Stimulated activated CD8-positive, alpha-beta memory T cell treated with anti-CD3 and anti-CD28 coated beads, Interleukin-12 subunit alpha, Interleukin-12 subunit beta, amount 100 ng/mL, for 24 hours (primary cell): ENCODE data around the gene REL.
"Not testable (repeated sequence)": the region's sequence is repeated elsewhere in the genome, so short reads cannot be mapped to it uniquely, and the experiment has no call there.

Source experiments
- DNase-seq: peaks from one replicate; pipeline ENCODE4 v3.0.0-alpha.2; 2020; ENCODE audit errors: extremely low read depth

REL gene

DNA sequence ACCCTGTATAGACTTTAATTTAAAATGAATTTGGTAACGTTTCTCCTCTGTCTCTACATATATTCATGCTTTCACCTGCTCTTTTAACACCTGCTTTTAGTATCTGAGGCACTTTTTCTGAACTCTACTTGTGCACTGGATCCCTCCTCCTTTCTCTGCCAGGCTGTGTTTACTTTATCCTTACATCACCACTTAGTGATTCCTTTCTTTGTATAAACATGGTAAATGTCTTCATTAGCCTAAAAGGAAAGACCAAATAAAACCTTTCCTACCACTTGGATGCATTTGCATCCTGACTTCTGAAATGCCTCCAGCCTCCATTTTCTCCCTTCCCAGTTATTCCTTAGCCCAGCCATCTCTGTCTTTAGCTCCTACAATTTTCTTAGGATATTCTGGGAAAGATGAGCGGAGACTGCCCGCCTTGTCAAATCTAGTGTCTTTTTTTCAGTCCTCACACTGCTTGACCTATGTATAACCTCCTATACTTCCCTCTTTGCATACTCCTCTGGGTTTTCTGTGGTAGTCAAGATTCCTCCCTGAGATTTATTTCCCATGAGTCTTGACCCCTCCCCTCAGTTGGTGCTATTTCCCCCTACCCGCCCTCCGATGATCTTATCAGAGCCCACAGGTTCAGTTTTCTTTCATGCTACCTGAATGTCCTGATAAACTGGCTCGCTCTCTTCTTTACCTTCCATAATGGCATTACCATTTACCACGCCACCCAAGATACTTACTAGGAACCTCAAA is 44.8 kb downstream of the REL start:
- DNase-seq: no peak

DNA sequence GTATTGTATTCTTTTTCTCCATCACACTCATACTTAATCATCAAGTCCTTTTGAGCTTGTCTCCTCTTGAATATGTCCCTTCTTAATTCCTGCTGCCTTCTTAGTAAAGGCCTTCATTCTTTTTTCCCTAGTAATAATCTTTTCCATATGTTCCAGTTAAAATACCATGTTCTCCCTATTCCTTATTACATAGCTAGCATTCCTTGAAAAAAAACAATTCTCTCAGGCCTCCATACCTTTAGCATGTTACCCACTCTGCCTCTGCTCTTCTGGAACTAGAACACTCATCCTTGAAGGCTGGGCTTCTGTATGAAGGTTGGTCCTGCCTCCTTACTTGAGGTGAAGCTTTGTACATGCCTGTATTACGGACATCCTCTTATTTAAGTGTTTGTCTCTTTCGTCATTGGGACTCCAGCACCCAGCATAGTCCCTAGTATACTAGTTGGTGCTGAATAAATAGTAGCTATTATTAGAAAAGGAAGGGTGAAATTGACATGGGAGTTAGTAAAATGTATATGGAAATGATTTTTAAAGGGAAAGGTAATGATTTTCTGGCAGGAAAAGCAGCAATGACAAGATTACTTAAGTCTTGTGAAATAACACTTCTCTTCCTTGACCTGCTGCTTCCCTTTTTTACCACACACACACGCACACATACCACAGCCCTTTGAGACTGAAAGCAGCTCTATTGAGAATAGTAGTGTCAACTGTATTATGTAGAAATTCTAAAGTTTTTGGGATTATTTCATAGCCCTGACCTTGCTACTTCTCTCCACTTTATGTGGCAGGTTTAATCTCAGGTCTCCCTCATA is 45.6 kb downstream of the REL start:
- DNase-seq: no peak

DNA sequence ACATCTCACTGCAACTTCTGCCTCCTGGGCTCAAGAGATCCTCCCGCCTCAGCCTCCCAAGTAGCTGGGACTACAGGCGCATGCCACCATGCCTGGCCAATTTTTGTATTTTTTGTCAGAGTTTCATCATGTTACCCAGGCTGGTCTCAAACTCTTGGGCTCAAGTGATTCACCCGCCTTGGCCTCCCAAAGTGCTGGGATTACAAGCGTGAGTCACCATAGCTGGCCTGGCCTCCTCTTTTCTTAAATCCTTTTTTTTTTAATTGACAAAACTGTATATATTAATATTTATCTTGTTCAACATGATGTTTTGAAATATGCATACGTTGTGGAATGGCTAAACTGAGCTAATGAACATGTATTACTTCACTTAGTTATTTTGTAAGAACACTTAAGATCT is 50.7 kb downstream of the REL start:
- DNase-seq: not testable (repeated sequence)

DNA sequence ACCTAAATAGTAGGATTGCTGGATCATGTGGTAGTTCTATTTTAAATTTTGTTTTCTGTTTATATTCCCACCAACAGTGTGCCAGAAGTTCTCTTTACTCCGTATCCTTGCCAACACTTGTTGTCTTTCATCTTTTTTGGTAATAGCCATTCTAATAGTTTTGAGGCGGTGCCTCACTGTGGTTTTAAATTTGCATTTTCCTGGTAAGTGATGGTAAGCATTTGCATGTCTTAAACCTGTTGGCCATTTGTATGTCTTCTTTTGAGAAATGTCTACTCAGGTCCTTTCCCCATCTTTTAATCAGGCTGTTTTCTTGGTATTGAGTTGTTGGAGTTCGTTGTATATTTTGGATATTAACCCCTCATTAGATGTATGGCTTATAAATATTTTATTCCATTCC is 51.6 kb downstream of the REL start:
- no peak for DNase-seq

DNA sequence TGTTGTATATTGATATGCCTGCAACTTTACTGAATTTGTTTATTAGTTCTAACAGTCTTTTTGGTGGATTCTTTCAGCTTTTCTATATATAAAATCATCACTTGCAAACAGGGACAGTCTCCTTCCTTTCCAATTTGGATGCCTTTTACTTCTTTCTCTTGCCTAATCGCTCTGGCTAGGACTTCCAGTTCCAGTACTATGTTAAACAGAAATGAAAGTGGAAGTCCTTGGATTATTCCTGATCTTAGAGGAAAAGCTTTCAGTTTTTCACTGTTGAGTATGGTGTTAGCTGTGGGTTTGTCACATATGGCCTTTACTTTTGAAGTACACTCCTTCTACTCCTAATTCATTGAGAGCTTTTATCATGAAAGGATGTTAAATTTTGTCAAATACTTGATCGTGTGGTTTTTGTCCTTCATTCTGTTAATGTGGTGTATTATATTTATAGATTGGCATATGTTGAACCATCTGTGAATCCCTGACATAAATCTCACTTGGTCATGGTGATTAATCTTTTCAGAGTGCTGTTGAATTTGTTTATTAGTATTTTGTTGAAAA is 52.9 kb downstream of the REL start:
- no peak for DNase-seq

DNA sequence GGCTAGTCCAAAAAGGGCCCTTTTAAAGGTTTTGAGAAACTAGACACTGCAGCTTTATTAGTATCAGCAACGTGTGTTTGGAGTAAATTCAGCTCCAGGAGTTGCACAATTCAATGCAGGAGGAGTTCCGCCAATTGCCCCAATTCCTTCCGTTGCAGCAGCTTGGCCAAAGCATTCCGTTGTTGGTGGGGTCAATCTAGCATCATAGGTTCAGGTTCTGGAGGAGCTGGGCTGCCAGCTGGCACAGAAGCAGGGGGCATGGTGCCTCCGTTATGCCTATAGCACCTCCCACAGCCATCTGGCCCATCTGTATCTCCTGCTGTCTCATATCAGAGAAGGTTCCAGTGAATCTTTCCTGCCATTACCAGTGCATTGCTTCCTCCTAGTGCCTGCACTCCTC is 55.4 kb downstream of the REL start:
- DNase-seq: no peak

DNA sequence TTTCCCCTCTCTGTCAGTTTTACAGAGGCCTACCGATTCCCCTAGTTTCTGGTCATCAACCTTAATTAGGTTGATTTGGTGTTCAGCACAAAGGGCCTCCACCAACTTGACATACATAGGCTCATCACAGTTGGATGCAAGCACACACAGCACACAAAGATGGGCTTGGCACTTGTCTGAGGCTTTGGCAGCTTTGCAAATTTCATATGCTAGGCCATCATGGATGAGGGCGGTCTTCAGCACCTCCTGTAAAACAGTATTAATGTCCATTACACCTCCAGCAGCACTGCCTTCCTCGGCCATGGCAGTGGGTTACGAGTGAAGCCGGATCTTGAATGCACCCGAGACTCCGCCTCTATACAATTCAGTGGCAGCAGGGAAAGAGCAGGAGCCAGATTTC is 56.9 kb downstream of the REL start:
- DNase-seq: no peak

DNA sequence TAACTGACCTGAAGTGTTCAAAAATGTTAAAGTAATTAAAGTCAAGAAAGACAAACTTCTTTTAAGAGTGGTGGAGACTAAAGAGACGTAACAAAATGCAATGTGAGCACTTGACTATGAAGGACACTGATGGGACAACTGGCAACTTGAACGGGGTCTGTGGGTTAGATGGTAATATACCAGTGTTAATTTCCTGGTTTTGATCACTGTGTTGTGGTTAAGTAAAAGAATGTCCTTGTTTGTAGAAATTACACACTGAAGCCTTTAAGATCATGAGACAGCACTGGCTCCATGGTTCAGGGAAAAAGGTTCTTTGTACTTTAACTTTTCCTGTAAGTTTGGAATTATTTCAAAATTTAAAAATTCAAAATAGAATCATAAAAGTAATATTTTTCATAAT is 58.2 kb downstream of the REL start:
- no peak for DNase-seq

DNA sequence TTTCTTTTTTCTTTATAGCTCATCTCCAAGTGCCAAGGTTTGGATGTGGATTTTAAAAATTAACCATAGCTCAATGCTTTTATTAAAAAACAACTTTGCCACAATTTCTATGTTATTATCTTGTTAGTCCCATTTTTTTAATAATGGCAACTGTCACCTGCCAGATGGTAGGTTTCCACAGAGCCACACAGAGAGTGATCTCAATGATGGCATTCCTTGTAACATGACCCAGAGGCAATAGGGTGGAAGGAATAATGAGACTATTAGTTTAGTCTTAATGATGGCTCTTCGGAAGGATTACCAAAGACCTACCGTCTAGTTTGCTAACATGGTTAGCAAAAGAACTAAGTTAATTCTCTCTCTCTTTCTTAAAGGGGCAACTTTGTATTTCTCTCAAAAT is 64.0 kb downstream of the REL start:
- no peak for DNase-seq

DNA sequence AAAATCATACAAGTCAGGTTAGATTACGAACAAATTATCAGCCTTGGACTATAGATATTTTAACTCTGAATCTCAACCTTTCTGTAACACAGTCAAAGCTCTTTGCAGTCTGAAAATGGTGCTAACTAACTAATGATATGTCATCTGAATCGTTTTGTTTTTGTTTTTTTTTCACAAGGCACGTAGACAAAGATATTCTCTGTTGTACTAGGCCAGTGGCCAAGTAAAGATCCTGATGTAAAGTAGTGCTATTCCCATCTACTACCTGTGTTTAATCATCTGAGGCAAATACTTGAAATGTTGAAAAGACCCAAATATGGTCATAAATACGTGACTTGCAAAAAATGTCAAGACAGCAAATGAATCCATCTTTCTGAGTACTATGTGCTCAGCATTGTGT is 65.7 kb downstream of the REL start:
- no peak for DNase-seq

DNA sequence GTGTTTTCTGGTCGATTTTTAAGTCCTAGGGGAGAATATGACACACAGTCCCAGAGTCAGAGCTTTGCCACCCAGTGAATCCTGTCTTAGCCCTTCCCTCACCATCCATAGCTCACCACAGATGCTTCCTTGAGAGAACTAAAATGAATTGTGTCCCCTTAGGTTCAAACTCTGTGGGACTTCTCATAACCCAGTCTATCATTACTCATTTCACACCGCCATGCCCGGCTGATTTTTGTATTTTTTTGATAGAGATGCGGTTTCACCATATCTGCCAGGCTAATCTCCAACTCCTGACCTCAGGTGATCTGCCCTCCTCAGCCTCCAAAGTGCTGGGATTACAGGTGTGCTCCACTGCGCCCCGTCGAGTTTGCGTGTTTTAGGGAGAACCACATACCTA is 66.8 kb downstream of the REL start:
- DNase-seq: no peak

DNA sequence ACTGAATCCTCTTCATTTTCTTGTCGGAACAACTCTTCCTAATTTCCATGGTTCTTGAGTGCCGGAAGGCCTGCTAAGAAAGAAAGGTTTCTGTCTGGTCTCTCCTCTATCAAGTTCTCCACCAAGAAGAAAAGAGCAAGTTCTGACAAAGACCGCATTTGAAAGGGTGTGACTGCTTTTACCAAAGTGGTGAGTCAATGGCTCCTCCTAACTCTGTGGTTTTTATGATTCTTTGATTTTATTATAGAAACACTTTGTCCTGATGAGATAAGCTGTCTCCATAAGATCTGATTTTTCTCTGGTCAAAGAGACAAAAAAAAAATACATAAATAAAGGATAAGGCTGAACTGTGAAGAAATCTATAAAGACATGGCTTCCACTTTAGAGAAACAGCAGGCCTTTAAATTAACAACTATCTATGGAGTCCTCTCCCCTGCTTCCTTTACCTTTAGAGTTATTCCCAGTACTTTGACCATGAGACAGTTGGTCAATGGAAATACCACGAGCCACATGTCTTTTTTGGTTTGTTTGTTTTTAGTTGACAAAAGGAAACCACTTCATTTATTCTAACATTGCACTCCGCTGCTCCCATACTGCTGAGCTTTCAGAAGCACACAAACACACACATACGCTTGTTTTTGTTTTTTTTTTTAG is 67.7 kb downstream of the REL start:
- DNase-seq: no peak

DNA sequence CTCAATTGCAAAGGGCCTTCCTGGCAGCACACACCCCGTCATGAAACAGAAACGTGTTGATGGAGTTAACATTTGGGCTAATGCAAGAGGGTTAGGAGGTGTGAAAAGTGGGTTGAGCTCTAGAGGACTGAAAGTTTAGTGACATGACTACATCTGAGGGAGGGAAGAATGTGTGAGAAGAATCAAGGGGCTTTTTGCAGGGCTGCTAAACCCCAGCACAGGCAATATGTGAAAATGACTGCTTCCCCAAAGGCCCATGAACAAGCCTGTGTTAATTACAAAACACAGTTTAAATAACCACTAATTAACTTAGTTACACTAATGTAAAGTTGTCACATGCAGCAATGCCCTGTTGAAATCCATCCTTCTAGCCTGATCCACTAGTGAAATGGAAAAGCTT is 72.8 kb downstream of the REL start:
- DNase-seq: no peak

DNA sequence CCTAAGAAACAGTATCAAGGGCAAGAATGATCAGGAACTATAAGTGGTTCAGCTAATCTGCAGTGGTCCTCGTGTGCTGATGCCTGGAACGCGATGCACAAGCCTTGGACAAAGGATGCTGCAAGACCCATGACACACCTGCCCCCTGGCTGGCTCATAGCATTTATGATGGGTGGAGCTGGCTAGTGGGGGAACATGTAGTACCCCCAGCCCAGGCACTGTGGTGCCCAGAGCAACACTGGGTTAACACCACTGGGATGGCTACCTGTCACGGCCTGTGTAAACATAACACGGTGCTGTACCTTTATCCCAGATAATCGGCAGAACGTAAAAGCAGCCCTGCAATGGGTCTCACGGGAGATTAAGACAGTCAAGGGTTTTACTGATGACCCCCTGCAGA is 75.8 kb downstream of the REL start:
- DNase-seq: no peak

DNA sequence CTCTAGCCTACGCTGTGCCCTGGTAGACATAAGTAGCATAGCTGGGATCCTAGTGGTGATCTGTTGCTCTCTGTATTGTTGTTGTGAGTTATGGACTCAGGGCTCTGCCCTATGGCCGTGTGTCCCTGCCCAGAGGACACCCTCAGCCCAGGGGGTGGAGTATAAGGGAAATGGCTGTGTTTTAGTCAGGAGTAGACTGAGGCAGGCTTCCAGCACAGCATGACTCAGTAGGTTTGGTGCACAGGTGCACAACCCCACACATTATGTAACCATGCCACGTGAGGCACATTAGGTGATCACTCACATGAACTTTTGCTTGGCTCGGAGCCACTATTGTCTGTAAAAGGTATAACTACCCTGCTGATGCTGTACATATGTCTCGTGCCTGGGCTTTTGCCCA is 76.3 kb downstream of the REL start:
- DNase-seq: no peak

DNA sequence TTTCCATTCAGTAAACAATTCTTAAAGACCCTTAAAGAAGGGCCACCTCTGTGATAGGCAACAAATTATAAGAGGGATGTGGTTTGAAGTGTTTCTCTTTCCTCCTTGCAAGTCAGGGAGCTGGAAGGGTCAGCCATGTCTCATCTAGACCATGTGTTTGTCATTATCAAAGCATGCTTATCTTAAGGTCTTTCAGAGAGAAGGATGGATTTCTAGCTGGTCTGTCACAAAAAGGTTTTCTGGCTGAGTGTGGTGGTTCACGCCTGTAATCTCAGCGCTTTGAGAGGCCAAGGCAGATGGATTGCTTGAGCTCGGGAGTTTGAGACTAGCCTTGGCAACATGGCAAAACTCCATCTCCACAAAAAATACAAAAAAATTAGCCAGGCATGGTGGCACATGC is 77.0 kb downstream of the REL start:
- no peak for DNase-seq

DNA sequence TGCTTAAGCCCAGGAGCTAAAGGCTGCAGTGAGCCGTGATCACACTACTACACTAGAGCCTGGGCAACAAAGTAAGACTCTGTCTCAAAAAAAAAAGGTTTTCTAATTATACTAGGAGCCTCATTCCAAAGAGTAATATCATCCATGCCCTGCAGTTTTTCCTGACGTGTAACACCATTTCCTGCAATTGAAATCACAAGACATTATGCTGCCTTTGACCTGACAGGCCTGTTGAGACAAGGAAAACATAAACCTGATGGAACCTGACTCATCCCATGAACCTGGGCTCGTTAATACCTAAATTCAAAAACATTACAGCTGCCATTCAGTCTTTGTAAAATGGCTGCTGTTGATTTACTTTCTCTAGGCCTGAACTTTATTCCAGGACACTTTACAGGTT is 77.4 kb downstream of the REL start:
- DNase-seq: no peak

DNA sequence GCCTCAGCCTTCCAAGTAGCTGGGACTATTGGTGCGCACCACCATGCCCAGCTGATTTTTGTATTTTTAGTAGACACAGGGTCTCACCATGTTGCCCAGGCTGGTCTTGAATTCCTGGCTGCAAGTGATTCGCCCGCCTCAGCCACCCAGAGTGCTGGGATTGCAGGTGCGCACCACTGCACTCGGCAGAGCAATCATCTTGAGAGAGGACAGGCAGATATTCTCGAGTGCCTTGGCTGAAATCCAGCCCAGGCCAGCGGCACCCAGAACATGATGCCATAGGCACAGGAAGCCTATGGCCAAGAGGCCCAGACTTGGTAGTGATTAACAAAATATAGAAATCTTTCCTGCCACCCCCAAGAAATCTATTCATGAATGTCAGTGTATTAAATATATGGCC is 78.1 kb downstream of the REL start:
- no peak for DNase-seq

DNA sequence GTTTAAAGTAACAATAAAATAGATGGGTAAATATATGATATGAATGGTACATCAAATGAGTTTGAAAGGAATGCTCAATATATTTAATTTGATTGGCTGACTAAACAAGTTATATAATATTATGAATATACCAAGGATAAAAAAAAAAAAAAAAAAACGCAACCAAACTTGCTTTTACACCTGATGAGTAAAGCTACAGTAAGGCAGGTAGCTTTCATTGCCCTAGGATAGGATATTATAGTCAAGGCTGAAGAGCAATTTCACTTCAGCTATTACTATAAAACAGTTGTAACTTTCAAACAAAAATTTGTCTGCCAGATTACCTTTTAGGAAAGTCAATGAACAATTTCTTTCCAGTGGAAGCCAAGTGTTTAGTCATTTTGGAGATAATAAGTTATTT is 79.3 kb downstream of the REL start:
- no peak for DNase-seq

DNA sequence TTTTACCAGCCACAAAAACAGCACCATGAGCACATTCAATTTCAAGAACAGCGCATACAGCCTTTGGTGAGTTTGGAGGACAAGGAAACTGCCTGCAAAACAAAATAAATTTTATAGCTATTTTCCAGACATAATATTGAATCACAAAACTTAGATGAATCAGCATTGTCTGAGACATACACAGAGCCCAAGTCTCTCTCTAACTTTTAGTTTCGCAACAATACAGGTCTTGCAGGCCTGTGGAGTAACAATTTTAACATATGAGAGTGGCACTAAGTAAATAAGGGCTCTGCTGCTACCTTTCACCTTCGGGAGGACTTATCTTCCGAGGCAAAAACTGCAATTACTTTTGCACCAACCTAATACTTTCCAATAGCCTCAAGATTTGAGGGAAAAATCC is 80.1 kb downstream of the REL start:
- DNase-seq: no peak

DNA sequence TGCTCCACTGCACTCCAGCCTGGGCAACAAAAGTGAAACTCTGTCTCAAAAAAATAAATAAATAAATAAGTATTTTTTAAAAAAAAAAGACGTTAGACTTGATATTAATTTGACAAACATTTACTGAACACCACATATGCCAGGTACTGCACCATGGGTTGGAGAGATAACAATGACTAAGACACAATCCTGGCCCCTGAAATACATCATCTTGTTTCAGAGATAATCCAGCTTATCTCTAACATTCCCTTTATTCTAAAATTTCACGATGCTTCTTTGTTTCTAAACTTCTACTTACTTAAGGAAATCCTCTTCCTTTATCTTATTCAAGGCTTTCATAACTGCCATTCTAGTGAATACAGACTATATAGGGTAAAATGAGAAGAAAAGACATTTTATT is 81.2 kb downstream of the REL start:
- no peak for DNase-seq

DNA sequence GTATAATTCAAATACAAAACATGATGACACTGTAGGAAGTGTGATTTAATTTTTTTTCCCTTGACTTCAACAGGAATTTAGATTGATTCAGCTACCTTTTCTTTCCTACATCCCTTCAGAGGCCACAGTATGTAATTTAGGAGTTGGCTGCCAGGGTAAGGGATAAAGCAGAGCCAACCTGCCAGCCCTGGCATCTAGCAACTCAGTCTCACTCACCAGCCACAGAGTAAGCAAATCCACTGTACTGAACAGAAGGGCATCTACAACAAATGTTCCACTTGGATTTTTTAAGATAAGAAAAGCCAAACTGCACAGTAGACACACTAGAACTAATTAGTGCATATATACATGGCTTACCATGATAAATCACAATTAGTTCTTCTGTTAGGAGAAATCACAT is 81.8 kb downstream of the REL start:
- DNase-seq: no peak
